ENCODE measurements around the gene TRHDE.

TRHDE gene

GRCh38 chr12:72521326-72521725 lies 249.2 kb downstream of the TRHDE start:
- no peak for DNase-seq

- no peak for DNase-seq
Observed at GRCh38 chr12:72522411-72522810, 250.2 kb downstream of the TRHDE start.

GRCh38 chr12:72523754-72524153 lies 251.6 kb downstream of the TRHDE start:
- no peak for DNase-seq

- no peak for DNase-seq
Observed at GRCh38 chr12:72535212-72535990, 263.2 kb downstream of the TRHDE start.

- no peak for DNase-seq
Observed at GRCh38 chr12:72540811-72541210, 268.6 kb downstream of the TRHDE start.

- no peak for DNase-seq
Observed at GRCh38 chr12:72543777-72544467, 271.8 kb downstream of the TRHDE start.

GRCh38 chr12:72546106-72546505 lies 273.9 kb downstream of the TRHDE start:
- DNase-seq = no peak

- no peak for DNase-seq
Observed at GRCh38 chr12:72547573-72547972, 275.4 kb downstream of the TRHDE start.

- DNase-seq = no peak
Observed at GRCh38 chr12:72549184-72549583, 277.0 kb downstream of the TRHDE start.

GRCh38 chr12:72560003-72560769 lies 288.0 kb downstream of the TRHDE start:
- no peak for DNase-seq

GRCh38 chr12:72570601-72571000 lies 298.4 kb downstream of the TRHDE start:
- no peak for DNase-seq

GRCh38 chr12:72574138-72574537 lies 302.0 kb downstream of the TRHDE start:
- no peak for DNase-seq

GRCh38 chr12:72578327-72578726 lies 306.2 kb downstream of the TRHDE start:
- DNase-seq = no peak

- DNase-seq = no peak
Observed at GRCh38 chr12:72586456-72586855, 314.3 kb downstream of the TRHDE start.

- DNase-seq = no peak
Observed at GRCh38 chr12:72602581-72602980, 330.4 kb downstream of the TRHDE start.

GRCh38 chr12:72605975-72606374 lies 333.8 kb downstream of the TRHDE start:
- no peak for DNase-seq

GRCh38 chr12:72610342-72610741 lies 338.2 kb downstream of the TRHDE start:
- no peak for DNase-seq

GRCh38 chr12:72610854-72611358 lies 338.7 kb downstream of the TRHDE start:
- no peak for DNase-seq

GRCh38 chr12:72612171-72612570 lies 340.0 kb downstream of the TRHDE start:
- no peak for DNase-seq

GRCh38 chr12:72618764-72619163 lies 346.6 kb downstream of the TRHDE start:
- DNase-seq = no peak

- no peak for DNase-seq
Observed at GRCh38 chr12:72622556-72622955, 350.4 kb downstream of the TRHDE start.

- DNase-seq = no peak
Observed at GRCh38 chr12:72631926-72632685, 359.9 kb downstream of the TRHDE start.

- no peak for DNase-seq
Observed at GRCh38 chr12:72642706-72643105, 370.5 kb downstream of the TRHDE start.
